Cardiac fibroblast (primary cell): Measurements from ENCODE around the gene MRGPRX2.

Source experiments
- DNase-seq, 2 donors: peaks; one replicate each; pipeline versions ENCODE4 v3.0.0 to v3.0.0-alpha.2; 2010; ENCODE audit warnings: low read depth in 2 of 2
- H3K4me3 ChIP-seq, 2 donors: replicated peaks in 1 of 2; 1 replicate in 1 of 2; 2 replicates in 1 of 2; pipeline ENCODE4 v1.5.1; 2011; ENCODE audit warnings: low read depth in 2 of 2, low read length in 2 of 2, mild to moderate bottlenecking in 2 of 2, moderate library complexity in 1 of 2
- CTCF ChIP-seq: IDR thresholded peaks from one replicate; pipeline ENCODE4 v1.5.1; 2011; ENCODE audit warnings: low read depth, mild to moderate bottlenecking, low read length, inconsistent platforms

MRGPRX2 gene

DNA sequence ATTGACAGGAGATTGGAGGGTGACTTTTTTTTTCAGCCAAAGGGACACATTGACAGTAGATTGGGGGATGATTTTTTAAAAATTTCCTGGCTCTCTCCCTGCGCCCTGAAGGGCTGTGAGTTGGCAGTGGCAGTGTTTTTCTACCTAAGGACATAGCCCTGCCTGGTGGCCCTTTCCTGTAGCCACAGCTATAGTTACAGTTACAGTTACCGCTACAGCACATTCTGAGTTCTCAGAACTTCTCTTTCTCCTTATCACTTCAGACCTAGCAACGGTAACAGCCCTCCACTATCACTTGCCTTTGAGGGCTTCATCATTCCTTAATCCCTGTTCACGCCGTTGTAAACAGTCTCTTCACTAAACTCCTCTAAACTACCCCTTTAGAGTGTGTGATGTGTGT lies 684 bp downstream of the MRGPRX2 start:
- no peak for TF ChIP-seq CTCF

GRCh38 chr11:19055905-19056304 lies 4.6 kb downstream of the MRGPRX2 start:
- DNase-seq: no peak
- no peak for TF ChIP-seq CTCF
- H3K4me3 ChIP-seq: no peak overlapping the region

More for the DNA sequence above, 684 bp downstream of the MRGPRX2 start:
- no peak for DNase-seq
- H3K4me3 ChIP-seq: no peak overlapping the region

- no peak for DNase-seq
- no peak overlapping the region for H3K4me3 ChIP-seq
- TF ChIP-seq CTCF: no peak
Measured at GRCh38 chr11:19055016-19055415, 5.5 kb downstream of the MRGPRX2 start.

- no peak for DNase-seq
- no peak for TF ChIP-seq CTCF
- H3K4me3 ChIP-seq: no peak overlapping the region
Measured at GRCh38 chr11:19053909-19054308, 6.6 kb downstream of the MRGPRX2 start.

GRCh38 chr11:19050281-19050680 lies 10.2 kb downstream of the MRGPRX2 start:
- no peak overlapping the region for H3K4me3 ChIP-seq
- no peak for TF ChIP-seq CTCF
- DNase-seq: no peak

DNA sequence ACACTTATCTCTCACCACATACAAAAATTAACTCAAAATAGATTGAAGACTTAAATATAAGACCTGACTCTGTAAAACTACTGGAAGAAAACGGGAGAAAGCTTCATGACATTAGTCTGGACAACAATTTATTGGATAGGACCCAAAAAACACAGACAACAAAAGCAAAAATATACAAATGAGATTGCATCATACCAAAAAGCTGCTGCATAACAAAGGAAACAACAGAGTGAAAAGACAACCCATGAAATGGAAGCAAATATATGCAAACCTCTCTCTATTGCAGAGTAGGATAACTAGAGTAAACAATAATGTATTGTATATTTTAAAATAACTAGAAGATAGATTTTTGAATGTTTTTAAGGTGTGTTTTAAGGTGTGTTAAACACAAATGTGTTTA lies 11.2 kb downstream of the MRGPRX2 start:
- TF ChIP-seq CTCF: no peak
- no peak overlapping the region for H3K4me3 ChIP-seq
- DNase-seq: no peak

- TF ChIP-seq CTCF: no peak
Measured at GRCh38 chr11:19040051-19040450, 20.5 kb downstream of the MRGPRX2 start.

More at GRCh38 chr11:19040051-19040450, 20.5 kb downstream of the MRGPRX2 start:
- no peak for DNase-seq
- no peak overlapping the region for H3K4me3 ChIP-seq
